SK-N-SH (cell line): ENCODE data around the gene CPNE1. TPM values are rescaled to one million over a fixed set of nuclear protein-coding genes. Genes with fewer than 3 reads are reported as not detected.

Experiments used
- CTCF ChIA-PET: fragments of 300-600, 350-600 bp; formaldehyde crosslinking; extraction: SDS; loops from one replicate; lab custom pipeline; 2021; lab: Yijun Ruan, JAX
- POLR2A ChIA-PET: fragments of 350-600 bp; sonication (Branson Sonifier 250); formaldehyde crosslinking; extraction: SDS; loops from one replicate; lab custom pipeline; 2020; ENCODE audit warnings: antibody characterized with exemption, inconsistent platforms; lab: Yijun Ruan, JAX
- DNase-seq: peaks from one replicate; pipeline ENCODE4 v3.0.0; 2012
- H2AFZ ChIP-seq: fragments of 200-600 bp; sonication (generic); 2 replicates; pipeline ENCODE4 v1.8.1; 2016; ENCODE audit warnings: antibody characterized with exemption, mild to moderate bottlenecking, low read depth
- H3F3A ChIP-seq: fragments of 200-600 bp; sonication (generic); replicated peaks from 2 replicates; pipeline ENCODE3; 2016; ENCODE audit warnings: antibody characterized with exemption, mild to moderate bottlenecking; ENCODE audit not compliant: insufficient read depth
- H3K27ac ChIP-seq, 2 experiments: fragments of 200-500 bp in 1 of 2; fragments of 200-600 bp in 1 of 2; sonication (Bioruptor generic) in 1 of 2; sonication (generic), shearing (Covaris generic) in 1 of 2; 2 replicates each; pipeline versions ENCODE4 v1.5.1 to v1.6.1; 2014 to 2016; ENCODE audit warnings: low read depth in 2 of 2, inconsistent platforms in 1 of 2, low read length in 1 of 2, mild to moderate bottlenecking in 1 of 2, mixed read lengths in 1 of 2
- H3K27me3 ChIP-seq: fragments of 200-600 bp; sonication (generic), shearing (Covaris generic); 2 replicates; pipeline ENCODE4 v1.6.1; 2016; ENCODE audit warnings: mixed run types; ENCODE audit not compliant: insufficient read depth
- H3K36me3 ChIP-seq, 2 experiments: fragments of 200-500 bp in 1 of 2; fragments of 200-600 bp in 1 of 2; sonication (Bioruptor generic) in 1 of 2; sonication (generic) in 1 of 2; replicated peaks in 1 of 2; 2 replicates each; pipeline versions ENCODE3 to v1.5.1; 2014 to 2016; ENCODE audit warnings: low read length in 1 of 2, mild to moderate bottlenecking in 1 of 2; ENCODE audit not compliant: insufficient read depth in 2 of 2, control insufficient read depth in 1 of 2
- H3K4me1 ChIP-seq, 2 experiments: fragments of 200-500 bp in 1 of 2; fragments of 200-600 bp in 1 of 2; sonication (Bioruptor generic) in 1 of 2; sonication (generic), shearing (Covaris generic) in 1 of 2; 2 replicates each; pipeline versions ENCODE4 v1.5.1 to v1.6.1; 2014 to 2016; ENCODE audit warnings: low read depth in 1 of 2, low read length in 1 of 2, mixed run types in 1 of 2; ENCODE audit not compliant: insufficient read depth in 2 of 2, control insufficient read depth in 1 of 2
- H3K4me2 ChIP-seq: fragments of 200-600 bp; sonication (generic), shearing (Covaris generic); 2 replicates; pipeline ENCODE4 v1.6.1; 2017; ENCODE audit warnings: mixed run types
- H3K4me3 ChIP-seq, 2 experiments: fragments of 200-500 bp in 1 of 2; fragments of 200-600 bp in 1 of 2; sonication (Bioruptor generic) in 1 of 2; sonication (generic), shearing (Covaris generic) in 1 of 2; 2 replicates each; pipeline versions ENCODE4 v1.5.1 to v1.8.1; 2014 to 2016; ENCODE audit warnings: low read depth in 2 of 2, inconsistent platforms in 1 of 2, low read length in 1 of 2, mild to moderate bottlenecking in 1 of 2, mixed read lengths in 1 of 2, moderate library complexity in 1 of 2
- H3K79me2 ChIP-seq: fragments of 200-600 bp; sonication (generic); 2 replicates; pipeline ENCODE4 v1.8.1; 2017; ENCODE audit warnings: mild to moderate bottlenecking; ENCODE audit not compliant: insufficient read depth
- H3K9ac ChIP-seq: fragments of 200-600 bp; sonication (generic); 2 replicates; pipeline ENCODE4 v1.6.1; 2017; ENCODE audit warnings: mixed run types
- H3K9me2 ChIP-seq: fragments of 200-600 bp; sonication (generic); 2 replicates; pipeline ENCODE4 v1.6.1; 2017; ENCODE audit warnings: mixed run types
- H3K9me3 ChIP-seq: fragments of 200-600 bp; sonication (generic); 2 replicates; pipeline ENCODE4 v1.6.1; 2017; ENCODE audit warnings: mixed run types, mild to moderate bottlenecking, moderate library complexity
- H4K20me1 ChIP-seq: fragments of 200-600 bp; sonication (generic); 2 replicates; pipeline ENCODE4 v1.6.1; 2017; ENCODE audit warnings: mild to moderate bottlenecking, mixed run types; ENCODE audit not compliant: insufficient read depth
- CHD2 ChIP-seq: fragments of 150-350 bp; IDR thresholded peaks from 2 replicates; pipeline ENCODE4 v1.6.1; 2018; ENCODE audit warnings: low read length; ENCODE audit not compliant: partially characterized antibody
- CTCF ChIP-seq: fragments of 200-600 bp; sonication (generic); IDR thresholded peaks from 2 replicates; pipeline ENCODE4 v1.6.1; 2017; ENCODE audit warnings: antibody characterized with exemption, mild to moderate bottlenecking, moderate library complexity
- FOXJ3 ChIP-seq: sonication (generic); formaldehyde crosslinking; IDR thresholded peaks from 2 replicates; pipeline ENCODE4 v1.5.1; 2020; ENCODE audit warnings: mild to moderate bottlenecking, missing genetic modification reagents
- MEF2A ChIP-seq: IDR thresholded peaks from 2 replicates; pipeline ENCODE4 v1.4.0; 2012; ENCODE audit warnings: low read depth, borderline replicate concordance
- RAD21 ChIP-seq: IDR thresholded peaks from 2 replicates; pipeline ENCODE4 v1.6.1; 2012; ENCODE audit warnings: mild to moderate bottlenecking, low read length
- REST ChIP-seq: IDR thresholded peaks from 2 replicates; pipeline ENCODE4 v1.6.1; 2012; ENCODE audit warnings: mild to moderate bottlenecking, low read depth, low read length, moderate library complexity
- RFX5 ChIP-seq: IDR thresholded peaks from 2 replicates; pipeline ENCODE4 v1.6.1; 2012; ENCODE audit warnings: mild to moderate bottlenecking, improper control_type of control experiment, low read length
- SMC3 ChIP-seq: IDR thresholded peaks from 2 replicates; pipeline ENCODE4 v1.6.1; 2012; ENCODE audit warnings: low read depth, low read length, improper control_type of control experiment
- TEAD4 ChIP-seq: IDR thresholded peaks from 2 replicates; pipeline ENCODE4 v1.4.0; 2012; ENCODE audit warnings: mild to moderate bottlenecking, borderline replicate concordance; ENCODE audit not compliant: insufficient read depth
- YY1 ChIP-seq: IDR thresholded peaks from 2 replicates; pipeline ENCODE4 v1.4.0; 2012; ENCODE audit warnings: low read depth, mild to moderate bottlenecking
- WGBS: methylation state at CpG from one replicate; pipeline ENCODE4 v1.1.6; 2017; ENCODE audit warnings: low lambda C conversion rate; 5-methylcytosine and 5-hydroxymethylcytosine counted together
- polyA plus RNA-seq, 3 experiments: library from polyadenylated mRNA; depleted of rRNA; stranded (reverse); fragments of >200 nt; gene quantifications; 2 replicates each; pipeline ENCODE4 v1.2.3, GENCODE V29; 2012
- TF ChIP-seq, protein P1 (sequence below): fragments of 150-350 bp; IDR thresholded peaks from 2 replicates; pipeline ENCODE4 v1.6.1; 2017; ENCODE audit warnings: antibody characterized with exemption, low read length, low read depth, borderline replicate concordance
- TF ChIP-seq, protein P2 (sequence below): IDR thresholded peaks from 2 replicates; pipeline ENCODE4 v1.4.0; 2012; ENCODE audit warnings: low read depth

CPNE1 gene
- polyA plus RNA-seq, 1 of the 3 experiments (the other 2 are of a cell fraction): 279 TPM

DNA sequence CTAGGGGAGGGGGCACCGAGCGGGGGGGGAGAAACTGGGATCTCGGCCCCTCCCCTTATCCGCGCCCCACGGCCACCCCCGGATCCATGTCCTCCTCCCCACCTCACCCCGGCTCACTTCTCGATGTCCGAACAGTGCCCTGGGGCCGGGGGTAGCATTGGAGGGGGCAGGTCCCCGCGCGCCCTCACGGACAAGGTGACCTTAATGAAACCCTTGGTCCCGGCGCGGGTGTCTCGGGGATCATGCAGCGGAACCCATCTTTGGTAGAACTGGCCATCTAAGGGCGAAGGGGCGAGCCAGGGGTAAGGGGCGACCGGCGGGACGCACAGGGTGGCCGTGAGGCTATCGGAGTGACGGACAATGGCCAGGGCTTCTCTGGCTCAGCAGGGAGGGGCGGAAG lies 62.7 kb downstream of the CPNE1 start:
- Histone ChIP-seq H3K9me3 (no peaks in the 10 kb centered on the region), H3F3A (no peaks in the 10 kb centered on the region), H4K20me1 (no peaks in the 10 kb centered on the region), H3K27me3 (no peaks in the 10 kb centered on the region), H2AFZ (no peak overlapping the region), H3K9ac (no peak overlapping the region), H3K9me2 (no peaks in the 10 kb centered on the region), H3K79me2 (no peaks in the 10 kb centered on the region), H3K27ac (no peak overlapping the region), H3K4me3 (peak overlapping the region in 1 of 2 experiments; percentile 31; a peak in 2 of 4 replicates), H3K4me2 (peak overlapping the region; percentile 70; the same call in 1 of the 2 replicates), H3K36me3 (no peaks in the 10 kb centered on the region), H3K4me1 (peaks cover 0 to 10% of the 10 kb centered on the region in 2 experiments; a peak in 1 of 4 replicates)
- ChIA-PET POLR2A (no interaction called here), CTCF (interaction anchor here (1.0 to 1.6 kb wide), 3 partner anchors 85 to 283 kb away, joined by 3 to 4 read pairs (median 3); no protein-coding TSS in a partner anchor)
- no peak for TF ChIP-seq CHD2
- 94% methylated on average over 17 of the region's 30 CpGs for WGBS
- no peak for DNase-seq

DNA sequence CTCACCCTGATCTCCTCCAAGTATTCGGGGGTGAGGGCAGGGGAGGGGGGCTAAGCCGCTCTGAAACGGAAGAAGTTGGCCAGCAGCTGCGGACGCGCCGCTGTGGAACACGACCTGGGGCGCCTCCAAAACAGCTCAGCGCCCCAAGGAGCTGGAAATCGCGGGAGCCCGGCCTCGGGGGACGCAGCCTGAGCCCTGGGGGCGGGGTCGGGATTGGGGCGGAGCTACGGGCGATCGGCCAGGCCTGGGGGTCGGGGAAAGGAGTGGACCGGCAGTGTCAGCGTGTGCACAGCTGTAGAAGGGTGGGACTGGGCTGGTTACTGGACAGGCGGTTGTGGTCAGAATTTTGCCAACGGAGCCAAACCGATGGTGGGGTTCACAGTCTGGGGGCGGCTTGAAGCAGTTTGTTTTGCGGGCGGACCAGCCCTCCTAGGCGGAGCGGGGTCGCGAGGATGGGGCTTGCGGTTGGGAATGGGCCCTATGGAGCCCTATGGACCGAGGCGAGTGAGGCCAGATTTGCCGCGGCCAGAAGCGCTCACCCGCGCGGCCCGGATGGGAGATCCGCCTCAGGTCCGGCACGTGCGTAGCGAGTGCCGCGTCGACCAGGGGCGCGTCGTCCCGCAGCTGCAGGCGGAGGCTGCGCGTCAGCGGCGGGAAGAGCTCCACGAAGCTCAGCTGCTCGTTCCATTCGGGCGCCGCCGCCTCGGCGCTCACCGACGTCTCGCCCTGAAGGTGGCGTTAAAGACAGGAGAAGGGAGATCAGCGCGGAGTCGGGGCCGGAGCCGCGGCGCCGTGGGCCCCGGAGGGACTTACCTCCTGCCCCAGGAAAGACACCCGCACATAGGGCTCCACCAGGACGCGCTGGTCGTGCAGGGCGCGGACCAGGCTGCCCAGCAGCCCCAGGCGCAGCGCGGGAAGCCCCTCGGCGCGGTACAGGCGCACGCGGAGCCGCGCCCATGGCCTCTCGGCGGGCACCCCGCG lies 63.4 kb downstream of the CPNE1 start:
- no peaks in the 10 kb centered on the region for H3K27me3 ChIP-seq
- 52% methylated on average over 19 of the region's 103 CpGs for WGBS
- DNase-seq: peak; percentile 88
- CTCF ChIA-PET: interaction anchor here (0.7 to 1.6 kb wide), 6 partner anchors 10 to 283 kb away, joined by 3 to 4 read pairs (median 3); no protein-coding TSS in a partner anchor
- TF ChIP-seq SMC3: 0 out of 2 replicates have a peak, but pooled peaks have one; percentile 22
- peak; percentile 28; the same call in 1 of the 2 replicates for TF ChIP-seq CTCF
- TF ChIP-seq, protein P1, sequence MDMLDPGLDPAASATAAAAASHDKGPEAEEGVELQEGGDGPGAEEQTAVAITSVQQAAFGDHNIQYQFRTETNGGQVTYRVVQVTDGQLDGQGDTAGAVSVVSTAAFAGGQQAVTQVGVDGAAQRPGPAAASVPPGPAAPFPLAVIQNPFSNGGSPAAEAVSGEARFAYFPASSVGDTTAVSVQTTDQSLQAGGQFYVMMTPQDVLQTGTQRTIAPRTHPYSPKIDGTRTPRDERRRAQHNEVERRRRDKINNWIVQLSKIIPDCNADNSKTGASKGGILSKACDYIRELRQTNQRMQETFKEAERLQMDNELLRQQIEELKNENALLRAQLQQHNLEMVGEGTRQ: no peak
- TF ChIP-seq, protein P2, sequence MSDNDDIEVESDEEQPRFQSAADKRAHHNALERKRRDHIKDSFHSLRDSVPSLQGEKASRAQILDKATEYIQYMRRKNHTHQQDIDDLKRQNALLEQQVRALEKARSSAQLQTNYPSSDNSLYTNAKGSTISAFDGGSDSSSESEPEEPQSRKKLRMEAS: peak; percentile 96
- no peak for TF ChIP-seq YY1
- TF ChIP-seq RAD21: peak; percentile 54
- TF ChIP-seq CHD2: no peak
- TF ChIP-seq REST: no peak
- TF ChIP-seq MEF2A: no peak
- TF ChIP-seq RFX5: no peak
- no peak for TF ChIP-seq TEAD4
- TF ChIP-seq FOXJ3: no peak
- TF ChIP-seq, all 33 proteins: peak for 4
- no peak overlapping the region for H3K9ac ChIP-seq
- H3K9me2 ChIP-seq: no peaks in the 10 kb centered on the region
- peaks cover 0 to 10% of the 10 kb centered on the region in 2 experiments; a peak in 1 of 4 replicates for H3K4me1 ChIP-seq
- H3F3A ChIP-seq: no peaks in the 10 kb centered on the region
- POLR2A ChIA-PET: interaction anchor here (1.3 kb wide), 1 partner anchor 15 kb away, joined by 3 read pairs; the partner anchor contains the start of gene SPAG4
- H4K20me1 ChIP-seq: no peaks in the 10 kb centered on the region
- H3K9me3 ChIP-seq: no peaks in the 10 kb centered on the region
- no peak overlapping the region for H3K27ac ChIP-seq
- no peaks in the 10 kb centered on the region for H3K79me2 ChIP-seq
- peak overlapping the region in 1 of 2 experiments; percentile 31; a peak in 2 of 4 replicates for H3K4me3 ChIP-seq
- peak overlapping the region; percentile 70; the same call in 1 of the 2 replicates for H3K4me2 ChIP-seq
- H3K36me3 ChIP-seq: no peaks in the 10 kb centered on the region
- peak overlapping the region; percentile 56; the same call in 1 of the 2 replicates for H2AFZ ChIP-seq
